Liver (tissue), 3 donors: Measurements from ENCODE around the gene APIP.

Source experiments
- ATF3 ChIP-seq: IDR thresholded peaks from 2 replicates; pipeline ENCODE4 v1.6.1; 2016; ENCODE audit warnings: antibody characterized with exemption
- CTCF ChIP-seq: fragments of 150-350 bp; IDR thresholded peaks from 2 replicates; pipeline ENCODE4 v1.5.1; 2017; ENCODE audit warnings: improper control_type of control experiment, low read depth, low read length; ENCODE audit not compliant: missing input control
- FOXA1 ChIP-seq: IDR thresholded peaks from 2 replicates; pipeline ENCODE4 v1.6.1; 2016; ENCODE audit warnings: antibody characterized with exemption
- JUND ChIP-seq, 2 donors: IDR thresholded peaks; 2 replicates each; pipeline ENCODE4 v1.6.1; 2016; ENCODE audit warnings: antibody characterized with exemption in 2 of 2
- MAX ChIP-seq: IDR thresholded peaks from 2 replicates; pipeline ENCODE4 v1.6.1; 2016; ENCODE audit warnings: antibody characterized with exemption
- RAD21 ChIP-seq, 2 donors: IDR thresholded peaks; 2 replicates each; pipeline ENCODE4 v1.6.1; 2016; ENCODE audit warnings: antibody characterized with exemption in 2 of 2, mild to moderate bottlenecking in 2 of 2
- REST ChIP-seq: IDR thresholded peaks from 2 replicates; pipeline ENCODE4 v1.6.1; 2016; ENCODE audit warnings: antibody characterized with exemption, mild to moderate bottlenecking
- SP1 ChIP-seq: IDR thresholded peaks from 2 replicates; pipeline ENCODE4 v1.6.1; 2018; ENCODE audit warnings: antibody characterized with exemption, mild to moderate bottlenecking
- TAF1 ChIP-seq: conservative IDR thresholded peaks from 2 replicates; pipeline ENCODE4 v1.6.1; 2016; ENCODE audit warnings: antibody characterized with exemption, mild to moderate bottlenecking
- YY1 ChIP-seq: IDR thresholded peaks from 2 replicates; pipeline ENCODE4 v1.6.1; 2016; ENCODE audit warnings: antibody characterized with exemption, mild to moderate bottlenecking
- ZBTB33 ChIP-seq: IDR thresholded peaks from 2 replicates; pipeline ENCODE4 v1.6.1; 2016; ENCODE audit warnings: antibody characterized with exemption
- donor health status: healthy.
- donor health status: healthy.

GRCh38 chr11:34957206-34957605 lies 41.0 kb upstream of the APIP start:
- TF ChIP-seq CTCF = no peak
- TF ChIP-seq REST = no peak
- TF ChIP-seq ATF3 = no peak
- no peak for TF ChIP-seq MAX
- no peak for TF ChIP-seq ZBTB33
- TF ChIP-seq SP1 = no peak
- no peak for TF ChIP-seq JUND (IDR thresholded peaks at IDR 0.05)
- no peak for TF ChIP-seq FOXA1
- no peak for TF ChIP-seq TAF1
- TF ChIP-seq YY1 = no peak
- TF ChIP-seq RAD21 (IDR thresholded peaks at IDR 0.05) = no peak
